ENCODE data around the gene YPEL1. TPM values are rescaled to one million over a fixed set of nuclear protein-coding genes. Genes with fewer than 3 reads are reported as not detected.

Gene YPEL1
- total RNA-seq, 2 experiments from 2014 or later = 18.2 to 18.8 TPM

DNA sequence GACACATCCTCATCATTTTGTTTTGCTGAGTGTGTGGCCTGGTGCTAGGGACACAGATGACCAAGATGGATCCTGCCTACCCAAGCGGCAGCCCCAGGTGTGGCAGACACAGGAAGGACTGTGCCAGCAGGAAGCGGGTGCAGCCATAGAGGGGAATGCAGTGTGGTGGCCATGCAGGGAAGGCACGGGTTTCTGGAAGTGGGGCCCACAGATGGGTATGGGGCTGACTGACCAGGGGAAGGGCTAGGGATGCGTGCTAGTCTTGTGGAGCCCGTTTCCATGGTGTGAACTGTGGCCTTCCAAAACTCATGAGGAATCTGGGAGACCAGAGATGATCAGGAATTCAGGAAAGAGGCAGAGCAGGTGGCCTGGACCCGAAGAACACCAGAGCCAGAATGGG is 33.5 kb downstream of the YPEL1 start:
- BruUV-seq (replicated peaks) = no TSS peak
- CTCF ChIA-PET (ENCODE audit: unreplicated experiment) = no interaction called here
- no peak for TF ChIP-seq EZH2phosphoT487 (IDR thresholded peaks at IDR 0.05; ENCODE audit: borderline replicate concordance, low read depth, low read length)

DNA sequence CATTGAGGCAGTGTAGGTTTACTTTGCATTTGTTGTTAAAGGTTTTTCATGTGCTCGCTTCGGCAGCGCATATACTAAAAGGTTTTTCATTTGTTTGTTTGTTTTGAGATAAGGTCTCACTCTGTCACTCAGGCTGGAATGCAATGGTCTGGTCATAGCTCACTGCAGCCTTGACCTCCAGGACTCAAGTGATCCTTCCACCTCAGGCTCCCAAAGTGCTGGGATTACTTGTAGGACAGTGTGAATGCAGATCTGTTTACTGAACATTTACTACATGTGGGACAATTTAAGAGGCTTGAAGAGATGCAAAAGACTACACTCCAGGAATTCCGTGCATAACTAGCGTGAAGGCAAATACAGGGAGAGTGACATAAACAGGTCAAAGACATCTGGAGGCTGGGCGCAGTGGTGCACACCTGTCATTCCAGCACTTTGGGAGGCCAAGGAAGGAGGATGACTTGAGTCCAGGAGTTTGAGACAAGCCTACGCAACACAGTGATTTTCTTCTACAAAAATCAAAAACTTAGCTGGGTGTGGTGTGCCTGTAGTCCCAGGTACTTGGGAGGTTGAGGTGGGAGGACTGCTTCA is 34.1 kb downstream of the YPEL1 start:
- no peaks in the 10 kb centered on the region for H3K79me2 ChIP-seq (ENCODE audit: insufficient read depth, low read depth, low read length)
- no peak overlapping the region for H3K4me2 ChIP-seq (ENCODE audit: low read length)
- no peaks in the 10 kb centered on the region for H3K4me1 ChIP-seq (ENCODE audit: insufficient read depth, low read length, poor library complexity, severe bottlenecking)
- no peak for DNase-seq (ENCODE audit: low spot score)
- no peaks in the 10 kb centered on the region for H3K9me3 ChIP-seq (ENCODE audit: low read length)
- H3K9me2 ChIP-seq (ENCODE audit: insufficient read depth, low read length) = no peaks in the 10 kb centered on the region
- CTCF ChIA-PET (ENCODE audit: unreplicated experiment) = no interaction called here
- no peak overlapping the region for H3K4me3 ChIP-seq (ENCODE audit: low read depth, low read length, poor library complexity, severe bottlenecking)
- no peaks in the 10 kb centered on the region for H4K20me1 ChIP-seq (ENCODE audit: insufficient read depth, low read length)
- no peak for TF ChIP-seq EZH2phosphoT487 (IDR thresholded peaks at IDR 0.05; ENCODE audit: borderline replicate concordance, low read depth, low read length)
- TF ChIP-seq, protein P1, sequence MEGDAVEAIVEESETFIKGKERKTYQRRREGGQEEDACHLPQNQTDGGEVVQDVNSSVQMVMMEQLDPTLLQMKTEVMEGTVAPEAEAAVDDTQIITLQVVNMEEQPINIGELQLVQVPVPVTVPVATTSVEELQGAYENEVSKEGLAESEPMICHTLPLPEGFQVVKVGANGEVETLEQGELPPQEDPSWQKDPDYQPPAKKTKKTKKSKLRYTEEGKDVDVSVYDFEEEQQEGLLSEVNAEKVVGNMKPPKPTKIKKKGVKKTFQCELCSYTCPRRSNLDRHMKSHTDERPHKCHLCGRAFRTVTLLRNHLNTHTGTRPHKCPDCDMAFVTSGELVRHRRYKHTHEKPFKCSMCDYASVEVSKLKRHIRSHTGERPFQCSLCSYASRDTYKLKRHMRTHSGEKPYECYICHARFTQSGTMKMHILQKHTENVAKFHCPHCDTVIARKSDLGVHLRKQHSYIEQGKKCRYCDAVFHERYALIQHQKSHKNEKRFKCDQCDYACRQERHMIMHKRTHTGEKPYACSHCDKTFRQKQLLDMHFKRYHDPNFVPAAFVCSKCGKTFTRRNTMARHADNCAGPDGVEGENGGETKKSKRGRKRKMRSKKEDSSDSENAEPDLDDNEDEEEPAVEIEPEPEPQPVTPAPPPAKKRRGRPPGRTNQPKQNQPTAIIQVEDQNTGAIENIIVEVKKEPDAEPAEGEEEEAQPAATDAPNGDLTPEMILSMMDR (conservative IDR thresholded peaks at IDR 0.05; ENCODE audit: low read length) = no peak
- no TSS peak for BruUV-seq (replicated peaks)
- H3K27ac ChIP-seq (ENCODE audit: low read depth, low read length, poor library complexity, severe bottlenecking) = no peak overlapping the region
- POLR2A ChIA-PET = no interaction called here
- intact Hi-C loops (cut with micrococcal nuclease; ENCODE audit: unreplicated experiment) = no loop called here
- H2AFZ ChIP-seq (ENCODE audit: low read length) = no peak overlapping the region
- H3K36me3 ChIP-seq (ENCODE audit: insufficient read depth, low read length) = peaks cover 44% of the 10 kb centered on the region

More for the DNA sequence above, 33.5 kb downstream of the YPEL1 start:
- H3K36me3 ChIP-seq (ENCODE audit: insufficient read depth, low read length) = peaks cover 38% of the 10 kb centered on the region
- POLR2A ChIA-PET = no interaction called here
- no peaks in the 10 kb centered on the region for H4K20me1 ChIP-seq (ENCODE audit: insufficient read depth, low read length)
- no peak for DNase-seq (ENCODE audit: low spot score)
- no peak overlapping the region for H3K27ac ChIP-seq (ENCODE audit: low read depth, low read length, poor library complexity, severe bottlenecking)
- no peak overlapping the region for H3K4me2 ChIP-seq (ENCODE audit: low read length)
- H3K9me3 ChIP-seq (ENCODE audit: low read length) = no peaks in the 10 kb centered on the region
- H3K4me1 ChIP-seq (ENCODE audit: insufficient read depth, low read length, poor library complexity, severe bottlenecking) = peaks cover 2% of the 10 kb centered on the region
- intact Hi-C loops (cut with micrococcal nuclease; ENCODE audit: unreplicated experiment) = no loop called here
- no peak overlapping the region for H3K4me3 ChIP-seq (ENCODE audit: low read depth, low read length, poor library complexity, severe bottlenecking)
- no peaks in the 10 kb centered on the region for H3K79me2 ChIP-seq (ENCODE audit: insufficient read depth, low read depth, low read length)
- H3K9me2 ChIP-seq (ENCODE audit: insufficient read depth, low read length) = no peaks in the 10 kb centered on the region
- H2AFZ ChIP-seq (ENCODE audit: low read length) = no peak overlapping the region

GRCh38 chr22:21700822-21701221 is 34.8 kb downstream of the YPEL1 start:
- BruUV-seq (replicated peaks) = no TSS peak
- Histone ChIP-seq H3K4me1 (ENCODE audit: insufficient read depth, low read length, poor library complexity, severe bottlenecking) (no peaks in the 10 kb centered on the region), H3K27ac (ENCODE audit: low read depth, low read length, poor library complexity, severe bottlenecking) (no peak overlapping the region), H3K4me2 (ENCODE audit: low read length) (no peak overlapping the region), H3K9me2 (ENCODE audit: insufficient read depth, low read length) (no peaks in the 10 kb centered on the region), H2AFZ (ENCODE audit: low read length) (no peak overlapping the region), H3K79me2 (ENCODE audit: insufficient read depth, low read depth, low read length) (no peaks in the 10 kb centered on the region), H4K20me1 (ENCODE audit: insufficient read depth, low read length) (no peaks in the 10 kb centered on the region), H3K4me3 (ENCODE audit: low read depth, low read length, poor library complexity, severe bottlenecking) (no peak overlapping the region), H3K9me3 (ENCODE audit: low read length) (no peaks in the 10 kb centered on the region), H3K36me3 (ENCODE audit: insufficient read depth, low read length) (peaks cover 51% of the 10 kb centered on the region)
- intact Hi-C loops (cut with micrococcal nuclease; ENCODE audit: unreplicated experiment) = no loop called here
- DNase-seq (ENCODE audit: low spot score) = no peak
- TF ChIP-seq, protein P1 (conservative IDR thresholded peaks at IDR 0.05; ENCODE audit: low read length) = no peak
- no peak for TF ChIP-seq EZH2phosphoT487 (IDR thresholded peaks at IDR 0.05; ENCODE audit: borderline replicate concordance, low read depth, low read length)
- POLR2A ChIA-PET = no interaction called here
- CTCF ChIA-PET (ENCODE audit: unreplicated experiment) = interaction anchor here (0.7 kb wide), 1 partner anchor 775 kb away, joined by 4 read pairs; no protein-coding TSS in a partner anchor
